CD4-positive, alpha-beta T cell treated with Interleukin-4 for 1 hour (primary cell): ENCODE data around the gene DNAJC3.
A peak's percentile ranks its signal among the peaks of the same experiment; 100 is the strongest.
"Not testable (repeated sequence)": the region's sequence is repeated elsewhere in the genome, so short reads cannot be mapped to it uniquely, and the experiment has no call there.

Experiments used
- DNase-seq, 2 donors: peaks; one replicate each; pipeline ENCODE4 v3.0.0-alpha.2; 2020 to 2022

DNAJC3 gene

DNA sequence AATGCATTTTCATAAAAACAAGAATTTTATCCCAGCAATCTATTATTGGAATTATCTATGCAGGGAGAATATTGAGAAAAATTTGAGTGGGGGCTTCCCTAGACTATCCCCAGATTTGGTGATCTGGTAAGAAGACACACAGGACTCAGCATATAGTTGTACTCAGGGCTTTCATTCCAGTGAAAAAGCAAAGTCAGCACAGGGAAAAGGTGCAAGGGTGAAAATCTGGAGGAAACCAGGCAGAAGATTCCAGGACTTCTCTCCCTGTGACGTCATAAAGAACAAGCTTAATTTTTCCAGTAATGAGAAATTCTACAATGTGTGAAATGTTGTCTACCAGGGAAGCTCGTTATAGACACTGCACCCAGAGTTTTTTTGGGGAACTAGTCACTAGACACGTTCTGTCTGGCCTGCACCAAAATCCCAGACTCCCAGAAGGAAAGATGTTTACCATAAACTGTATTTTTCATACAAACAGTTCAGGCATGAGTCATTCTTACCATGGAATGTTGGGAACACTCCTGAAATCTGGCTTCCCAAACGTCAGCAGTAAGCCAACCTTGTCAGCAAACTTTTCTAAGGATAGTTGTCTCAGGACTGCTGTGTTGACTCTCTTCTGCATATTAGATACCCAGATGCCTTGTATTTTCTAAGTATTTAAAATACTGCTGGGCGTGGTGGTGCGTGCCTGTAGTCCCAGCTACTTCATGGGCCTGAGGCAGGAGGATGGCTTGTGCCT is 107.4 kb downstream of the DNAJC3 start:
- no peak for DNase-seq

DNA sequence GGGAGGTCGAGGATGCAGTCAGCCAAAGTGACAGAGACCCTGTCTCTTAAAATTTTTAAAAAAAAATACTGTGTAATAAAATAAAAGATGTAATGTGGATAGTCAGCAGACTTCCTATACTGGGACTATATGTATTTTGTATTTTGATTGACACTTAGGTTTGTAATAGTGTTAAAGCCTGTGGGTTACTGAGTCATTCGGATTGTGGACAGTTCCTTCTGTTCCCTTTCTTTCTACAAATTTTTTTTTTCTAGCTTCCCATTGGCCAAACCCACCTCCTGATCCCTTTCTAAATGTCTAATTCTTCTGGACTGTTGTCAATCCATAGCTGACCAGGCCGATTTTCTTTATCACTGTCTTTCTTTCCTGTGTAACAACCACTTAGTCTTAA is 108.0 kb downstream of the DNAJC3 start:
- no peak for DNase-seq

DNA sequence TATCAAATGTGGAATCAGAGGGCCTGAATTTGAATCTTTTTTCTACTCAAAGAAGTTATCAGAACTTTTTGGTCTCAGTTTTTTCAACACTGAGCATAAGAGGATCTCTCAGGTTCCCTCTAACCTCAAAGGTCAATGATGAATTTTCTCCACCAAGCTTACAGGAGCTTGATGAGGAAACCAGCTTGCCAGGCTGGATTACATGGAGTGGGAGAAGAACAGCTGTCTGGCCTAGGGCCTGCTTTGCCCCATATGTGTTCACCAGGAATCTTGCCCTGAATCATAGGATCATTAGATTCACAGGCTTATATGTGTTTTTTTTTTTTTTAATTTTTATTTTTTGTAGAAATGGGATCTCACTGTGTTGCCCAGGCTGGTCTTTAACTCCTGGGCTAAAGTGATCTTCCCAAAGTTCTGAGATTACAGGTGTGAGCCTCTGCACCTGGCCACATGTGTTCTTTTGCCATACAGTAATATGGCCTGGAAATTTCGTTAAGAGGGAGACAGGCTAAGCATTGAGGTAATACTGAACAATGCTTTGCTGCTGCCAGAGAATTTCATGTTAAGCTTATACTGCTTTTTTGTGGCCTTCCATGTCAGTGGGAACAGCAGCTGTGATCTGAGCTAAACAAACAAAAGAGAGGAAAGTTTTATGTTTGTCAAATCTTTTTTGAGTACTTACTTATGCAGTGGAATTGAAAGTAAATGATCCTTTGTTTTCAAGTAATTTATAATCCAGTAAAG is 110.6 kb downstream of the DNAJC3 start:
- DNase-seq = no peak

DNA sequence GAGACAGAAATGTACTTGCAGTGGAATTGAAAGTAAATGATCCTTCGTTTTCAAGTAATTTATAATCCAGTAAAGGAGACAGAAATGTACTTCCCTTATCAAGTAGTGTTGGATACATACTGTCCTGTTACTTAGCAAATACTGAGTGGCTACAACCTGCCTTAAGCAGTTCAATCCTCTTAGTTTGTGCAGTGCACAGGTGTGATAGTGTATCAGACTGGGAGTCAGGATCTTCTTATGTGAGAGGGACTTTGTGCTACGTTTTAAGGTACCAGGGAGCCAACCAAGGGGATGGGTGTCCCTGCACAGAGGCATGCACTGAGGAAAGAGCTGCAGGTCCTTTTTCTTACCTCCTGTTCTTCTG is 111.1 kb downstream of the DNAJC3 start:
- no peak for DNase-seq

DNA sequence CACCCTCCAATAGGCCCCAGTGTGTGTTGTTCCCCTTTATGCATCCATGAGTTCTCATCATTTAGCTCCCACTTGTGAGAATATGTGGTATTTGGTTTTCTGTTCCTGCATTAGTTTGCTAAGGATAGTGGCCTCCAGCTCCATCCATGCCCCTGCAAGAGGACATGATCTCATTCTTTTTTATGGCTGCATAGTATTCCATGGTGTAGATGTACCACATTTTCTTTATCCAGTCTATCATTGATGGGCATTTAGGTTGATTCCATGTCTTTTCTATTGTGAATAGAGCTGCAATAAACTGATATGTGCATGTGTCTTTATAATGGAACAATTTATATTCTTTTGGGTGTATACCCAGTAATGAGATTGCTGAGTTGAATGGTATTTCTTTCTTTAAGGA is 112.4 kb downstream of the DNAJC3 start:
- DNase-seq = not testable (repeated sequence)

DNA sequence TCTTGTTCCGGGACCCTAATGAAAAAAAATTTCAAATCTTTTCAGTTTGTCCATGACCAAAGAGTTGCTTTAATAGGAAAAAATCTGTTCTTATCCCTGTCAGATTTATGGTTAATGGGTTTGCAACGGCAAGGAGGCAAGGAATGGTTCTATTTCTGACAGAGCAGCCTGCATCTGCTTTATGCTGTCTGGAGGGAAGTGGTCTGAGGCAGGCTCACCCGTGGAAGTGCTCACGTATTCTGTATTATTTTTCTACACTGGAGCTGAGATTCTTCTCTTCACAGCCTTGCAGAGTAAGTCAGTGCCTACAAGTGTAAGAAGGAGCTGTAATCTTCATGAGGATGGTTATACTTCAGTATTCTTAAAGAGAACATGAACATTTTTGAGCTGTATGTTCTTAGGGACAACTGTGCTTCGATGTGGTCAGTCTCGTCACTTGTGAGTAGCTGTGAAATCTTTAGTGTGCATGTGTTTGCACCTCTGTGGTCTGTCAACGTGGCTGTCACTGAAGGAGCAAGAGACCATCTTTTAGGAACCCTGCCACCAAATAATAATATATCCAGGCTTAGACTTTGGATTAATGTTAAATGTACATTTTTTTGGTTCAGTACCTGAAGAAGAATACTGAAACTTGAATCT is 114.3 kb downstream of the DNAJC3 start:
- DNase-seq = no peak

DNA sequence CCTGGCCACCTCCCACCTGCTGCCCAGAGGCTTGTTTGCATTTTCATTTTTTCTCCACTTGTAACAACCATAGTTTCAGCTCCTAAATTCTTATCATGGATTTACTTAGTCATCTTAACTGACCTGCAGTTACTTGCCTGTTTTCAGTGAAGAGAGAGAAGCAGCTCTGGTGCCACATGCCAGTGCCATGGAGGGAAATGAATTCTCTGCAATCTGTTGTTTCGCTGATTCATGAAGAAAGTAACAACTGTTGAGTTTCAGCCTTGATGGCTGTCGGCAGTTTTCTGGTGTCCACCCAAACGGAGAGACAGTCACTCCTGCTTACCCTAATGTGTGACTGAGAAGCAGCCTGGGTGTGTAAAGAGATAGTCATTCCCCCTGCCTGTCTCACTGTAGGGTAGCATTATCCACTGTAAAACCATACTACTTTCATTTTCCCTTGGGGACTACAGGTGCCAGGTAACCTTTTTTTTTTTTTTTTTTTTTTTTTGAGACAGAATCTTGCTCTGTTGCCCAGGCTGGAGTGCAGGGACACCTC is 116.1 kb downstream of the DNAJC3 start:
- DNase-seq = no peak

DNA sequence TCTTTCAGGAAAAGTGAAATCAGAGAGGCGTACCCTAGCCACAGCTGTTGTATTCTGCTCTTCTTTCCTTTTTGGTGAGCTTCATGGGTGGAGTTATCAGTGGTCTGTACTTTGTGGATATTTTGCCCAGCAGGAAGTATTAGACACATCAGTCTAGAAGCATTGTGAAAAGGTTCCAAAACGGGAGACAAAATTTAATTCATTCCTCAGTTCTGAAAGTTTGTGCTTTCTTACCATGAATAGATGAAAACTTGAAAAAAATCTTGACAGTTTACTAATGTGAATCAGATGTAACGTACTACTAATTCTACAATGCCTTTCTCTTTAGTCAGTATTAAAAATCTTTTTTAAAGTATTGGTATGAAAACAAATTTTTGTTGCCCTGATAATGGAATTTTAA is 116.8 kb downstream of the DNAJC3 start:
- no peak for DNase-seq

DNA sequence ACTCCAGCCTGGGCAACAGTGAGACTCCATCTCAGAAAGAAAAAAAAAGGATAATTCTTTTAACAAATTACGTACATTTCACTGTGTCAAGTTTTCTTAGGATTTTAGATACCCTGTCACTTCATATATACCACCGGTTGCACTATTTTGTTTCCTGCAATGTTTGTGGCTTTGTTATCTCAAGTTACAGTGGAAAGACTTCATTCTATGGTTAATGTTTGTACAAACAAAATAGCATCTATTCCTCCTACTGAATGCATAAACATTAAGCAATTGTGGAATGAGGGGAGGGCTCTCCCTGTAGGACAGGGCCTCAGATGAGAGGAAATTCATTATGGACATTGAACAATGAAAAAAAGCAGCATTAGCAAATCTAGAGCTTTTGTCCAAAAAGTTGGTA is 120.1 kb downstream of the DNAJC3 start:
- no peak for DNase-seq

DNA sequence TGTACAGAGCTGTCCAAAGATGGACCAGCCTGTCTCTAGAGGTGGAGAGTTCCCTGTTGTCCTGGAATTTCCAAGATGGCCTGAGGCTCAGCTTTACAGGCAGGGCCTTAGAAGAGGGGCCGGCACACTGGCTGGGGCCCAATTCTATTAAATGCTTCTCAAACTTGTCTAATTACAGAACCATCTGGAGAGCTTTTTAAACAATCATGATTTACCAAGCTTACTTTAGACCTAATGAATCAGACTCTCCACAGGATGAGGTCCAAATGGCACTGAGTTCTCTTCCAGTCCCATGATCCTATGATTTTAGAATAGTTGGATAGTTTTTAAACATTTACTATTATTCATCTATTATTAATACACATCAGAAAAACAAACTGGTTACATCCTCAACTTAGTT is 123.5 kb downstream of the DNAJC3 start:
- DNase-seq = no peak

DNA sequence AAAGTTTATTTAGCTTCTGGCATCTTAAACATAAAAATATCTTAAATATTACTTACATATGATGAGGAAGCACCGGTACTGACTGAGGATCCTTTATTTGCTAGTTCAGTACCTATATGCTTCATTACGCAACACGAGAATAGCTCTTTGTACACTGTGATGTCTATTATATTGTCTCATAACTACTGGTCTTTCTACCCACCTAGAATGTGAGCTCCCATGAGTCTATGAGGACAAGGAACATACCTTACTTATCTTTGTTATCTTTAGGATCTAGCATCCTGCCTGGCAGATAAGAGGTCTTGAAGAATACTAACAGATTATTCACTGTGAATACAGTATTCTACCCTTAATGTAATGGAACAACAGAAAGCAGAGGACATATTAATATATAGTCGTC is 124.9 kb downstream of the DNAJC3 start:
- no peak for DNase-seq

DNA sequence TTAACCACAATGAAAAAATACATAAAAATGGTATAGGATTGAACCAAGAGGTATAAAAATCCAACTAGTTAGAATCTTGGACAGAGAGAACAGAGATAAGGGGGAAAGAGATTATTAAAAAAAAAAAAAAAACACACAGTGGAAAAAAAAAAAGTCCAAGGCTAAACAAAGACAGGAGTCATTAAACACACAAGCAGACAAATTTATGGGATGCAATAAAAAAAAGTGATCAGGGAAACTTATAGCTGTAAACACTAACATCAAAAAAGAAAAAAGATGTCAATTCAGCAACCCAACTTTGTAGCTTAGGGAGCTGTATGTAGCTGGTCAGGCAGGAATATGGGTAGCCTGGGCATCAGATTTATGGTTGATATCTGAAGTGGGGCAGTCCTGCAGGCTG is 129.0 kb downstream of the DNAJC3 start:
- DNase-seq = no peak

DNA sequence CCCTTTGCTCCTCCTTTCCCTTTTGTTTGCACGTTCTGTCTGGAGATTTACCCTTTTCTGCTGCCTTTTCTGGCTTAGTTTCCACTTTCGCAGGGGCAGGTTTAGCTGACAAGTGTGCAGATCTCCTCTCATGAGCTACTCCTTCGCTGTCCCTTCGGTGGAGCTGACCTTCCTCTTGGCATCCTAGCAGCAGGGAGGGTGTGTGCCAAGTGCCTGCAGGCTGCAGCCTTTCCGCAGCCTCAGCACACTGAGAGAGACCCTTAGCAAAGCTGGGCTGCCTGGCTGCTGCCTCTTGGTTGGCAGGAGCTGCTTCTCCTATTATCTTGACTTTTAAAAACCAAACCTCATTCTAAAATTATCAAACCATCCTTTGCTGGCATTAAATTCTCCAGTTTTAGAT is 132.5 kb downstream of the DNAJC3 start:
- no peak for DNase-seq

DNA sequence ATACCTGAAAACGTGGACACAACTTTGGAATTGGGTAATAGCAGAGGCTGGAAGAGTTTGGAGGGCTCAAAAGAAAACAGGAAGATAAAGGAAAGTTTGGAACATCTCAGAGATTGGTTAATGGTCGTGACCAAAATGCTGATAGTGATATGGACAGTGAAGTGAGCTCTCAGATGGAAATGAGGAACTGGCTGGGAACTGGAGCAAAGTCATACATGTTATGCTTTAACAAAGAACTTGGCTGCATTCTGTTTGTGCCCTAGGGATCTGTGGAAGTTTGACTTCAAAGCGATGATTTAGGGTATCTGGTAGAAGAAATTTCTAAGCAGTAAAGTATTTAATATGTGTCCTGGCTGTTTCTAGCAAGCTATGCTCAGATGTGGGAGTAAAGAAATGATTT is 136.2 kb downstream of the DNAJC3 start:
- DNase-seq = no peak

DNA sequence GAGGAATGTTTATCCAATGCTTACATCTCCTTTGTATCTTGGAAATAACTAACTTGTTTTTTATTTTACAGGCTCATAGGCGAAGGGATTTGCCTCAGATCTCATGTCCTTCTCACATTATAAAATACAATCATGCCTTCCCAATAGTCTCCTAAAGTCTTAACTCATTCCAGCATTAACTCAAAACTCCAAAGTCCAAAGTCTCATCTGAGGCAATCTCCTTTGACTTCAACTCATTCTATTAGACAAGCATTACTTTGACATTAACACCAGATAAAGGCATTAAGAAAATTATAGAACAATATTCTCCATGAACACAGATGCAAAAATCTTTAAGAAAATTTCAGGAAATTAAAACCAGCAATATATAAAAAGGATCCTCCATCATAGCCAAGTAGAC is 137.6 kb downstream of the DNAJC3 start:
- DNase-seq = no peak

DNA sequence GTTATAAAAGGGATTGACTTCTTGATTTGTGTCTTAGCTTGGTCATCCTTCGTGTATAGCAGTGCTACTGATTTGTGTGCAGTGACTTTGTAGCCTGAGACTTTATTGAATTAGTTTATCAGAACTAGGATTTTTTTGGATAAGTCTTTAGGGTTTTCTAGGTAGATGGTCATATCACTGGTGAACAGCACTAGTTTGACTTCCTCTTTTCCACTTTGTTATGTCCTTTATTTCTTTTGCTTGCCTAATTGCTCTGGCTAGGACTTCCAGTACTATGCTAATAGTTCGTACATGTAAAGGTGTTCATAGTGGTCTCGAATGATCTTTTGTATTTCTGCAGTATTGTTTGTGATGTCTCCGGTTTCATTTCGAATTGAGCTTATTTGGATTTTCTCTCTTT is 145.4 kb downstream of the DNAJC3 start:
- no peak for DNase-seq

DNA sequence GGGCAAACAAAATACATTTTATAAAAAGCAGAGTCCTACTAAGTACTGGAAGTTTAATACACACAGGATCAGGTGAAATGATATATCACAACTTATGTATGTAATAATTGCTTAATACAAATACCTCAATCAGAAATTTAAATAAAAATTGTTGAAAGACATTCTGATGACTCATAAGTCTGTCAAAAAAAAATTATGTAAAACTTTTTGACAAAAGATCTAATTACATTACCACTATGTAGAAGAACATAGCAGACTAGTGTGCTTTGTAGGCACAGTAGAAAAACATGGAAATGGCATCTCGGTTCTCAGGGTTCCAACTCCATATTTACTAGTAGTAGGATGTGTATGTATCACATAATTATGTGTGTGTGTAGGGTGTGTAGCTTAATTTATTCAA is 156.2 kb downstream of the DNAJC3 start:
- DNase-seq = no peak

DNA sequence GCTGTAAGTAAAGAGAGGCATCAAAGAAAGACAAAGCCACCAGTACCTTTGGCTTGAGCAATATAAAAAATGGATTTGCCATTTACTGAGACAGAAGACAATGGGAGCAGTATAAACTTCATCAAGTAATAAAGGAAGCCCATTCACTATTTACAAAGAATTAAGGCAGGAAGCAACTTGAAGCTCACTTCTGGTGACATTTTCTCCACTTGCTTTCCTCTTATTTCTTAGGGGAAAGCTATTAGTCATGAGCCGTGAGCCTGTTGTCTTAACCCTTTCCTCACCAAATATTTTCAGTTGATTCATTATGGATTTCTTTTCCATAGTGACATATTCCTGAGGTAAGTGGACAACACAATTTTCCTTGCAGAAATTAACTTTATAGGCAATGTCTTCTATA is 156.8 kb downstream of the DNAJC3 start:
- DNase-seq = no peak

DNA sequence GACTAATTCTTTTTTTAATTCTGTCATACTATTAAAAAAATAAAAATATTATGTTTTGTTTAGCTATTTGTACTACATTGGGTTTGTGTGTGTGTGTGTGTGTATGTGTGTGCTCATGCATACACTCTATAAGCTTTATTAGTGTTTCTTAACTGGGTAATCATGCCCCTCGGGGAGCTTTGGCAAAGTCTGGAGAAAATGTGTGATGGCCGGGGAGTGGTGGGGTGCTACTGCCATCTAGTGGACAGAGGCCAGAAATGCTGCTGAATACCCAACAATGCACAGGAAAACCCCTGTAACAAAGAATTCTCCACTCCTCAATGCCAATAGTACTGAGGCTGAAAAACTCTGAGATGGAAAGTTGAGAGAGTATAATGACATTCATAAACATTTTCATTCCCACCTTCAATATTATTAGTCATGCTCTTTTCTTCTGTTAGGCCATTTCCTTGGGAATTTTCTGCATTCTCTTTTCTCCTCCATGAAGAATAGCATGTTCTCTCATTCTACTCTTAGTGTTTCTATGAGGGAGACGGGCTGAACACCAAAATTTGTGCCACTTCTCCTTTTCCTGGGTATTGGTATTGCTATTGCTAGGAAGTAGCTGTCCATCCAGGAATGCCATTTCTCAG is 157.3 kb downstream of the DNAJC3 start:
- DNase-seq = peak; percentile 64

DNA sequence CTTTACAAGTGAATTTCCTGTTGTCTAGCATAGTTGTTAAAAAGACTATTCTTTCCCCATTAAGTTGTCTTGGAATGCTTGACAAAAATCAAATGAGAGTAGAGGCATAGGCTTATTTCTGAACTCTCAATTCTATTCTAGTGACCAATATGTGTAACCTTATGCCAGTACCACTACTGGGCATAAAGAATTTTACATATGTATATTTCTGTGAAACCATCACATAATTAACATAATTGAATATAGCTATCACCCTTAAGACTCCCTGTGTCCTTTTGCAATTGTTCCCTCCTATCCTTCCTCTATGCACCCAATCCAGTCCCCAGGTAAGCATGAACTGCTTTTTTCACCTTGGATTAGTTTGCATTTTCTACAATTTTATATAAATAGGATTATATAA is 165.0 kb downstream of the DNAJC3 start:
- DNase-seq = no peak

DNA sequence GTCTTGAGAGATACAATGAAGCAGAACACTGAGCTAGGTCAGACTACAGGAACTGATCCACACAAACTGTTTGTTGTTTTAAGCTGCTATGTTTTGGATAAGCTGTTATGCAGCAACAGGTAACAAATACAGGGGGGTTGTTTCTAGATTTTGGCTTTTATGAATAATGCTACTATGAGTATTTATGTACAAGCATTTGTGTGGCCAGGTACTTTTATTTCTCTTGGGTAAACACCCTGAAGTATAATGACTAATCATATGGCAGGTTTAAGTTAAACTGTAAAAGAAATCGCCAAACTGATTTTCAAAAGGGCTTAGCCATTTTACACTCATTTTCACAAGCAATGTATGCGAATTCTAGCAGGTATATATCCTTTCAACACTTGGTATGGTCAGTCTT is 166.0 kb downstream of the DNAJC3 start:
- DNase-seq = no peak
